Left lung (tissue), 10 donors: ENCODE data around the gene TMEM39A. TPM values are rescaled to one million over a fixed set of nuclear protein-coding genes. Genes with fewer than 3 reads are reported as not detected.

ENCODE experiments used
- ATAC-seq: fragments of 200-7000 bp; cut with Tn5 transposase; one replicate; pipeline ENCODE4 v1.9.1; 2020; ENCODE audit warnings: moderate library complexity
- DNase-seq, 4 donors: peaks; one replicate each; pipeline ENCODE4 v3.0.0-alpha.2; 2013 to 2020
- H3K27ac ChIP-seq, 2 donors: fragments of 200-600 bp; sonication (generic) in 1 of 2; one replicate each; pipeline versions ENCODE4 v1.5.0 to v1.8.0; 2020 to 2021
- H3K27me3 ChIP-seq, 2 donors: fragments of 200-600 bp; sonication (generic) in 1 of 2; one replicate each; pipeline versions ENCODE4 v1.5.0 to v1.8.0; 2020 to 2021
- H3K36me3 ChIP-seq, 2 donors: fragments of 200-600 bp; sonication (generic) in 1 of 2; one replicate each; pipeline versions ENCODE4 v1.5.0 to v1.8.0; 2020 to 2021
- H3K4me1 ChIP-seq, 2 donors: fragments of 200-600 bp; one replicate each; pipeline ENCODE4 v1.8.0; 2021
- H3K4me3 ChIP-seq, 2 donors: fragments of 200-600 bp; sonication (generic) in 1 of 2; one replicate each; pipeline versions ENCODE4 v1.5.0 to v1.8.0; 2020 to 2021; ENCODE audit warnings: mild to moderate bottlenecking in 1 of 2
- H3K9me3 ChIP-seq, 2 donors: fragments of 200-600 bp; sonication (generic) in 1 of 2; one replicate each; pipeline versions ENCODE4 v1.5.0 to v1.8.0; 2020 to 2021
- CTCF ChIP-seq, 2 donors: fragments of 200-600 bp; sonication (generic) in 1 of 2; IDR thresholded peaks; one replicate each; pipeline versions ENCODE4 v1.5.0 to v1.8.0; 2021; ENCODE audit warnings: antibody characterized with exemption in 2 of 2
- intact Hi-C, 2 donors: fragments of 100-400 bp; cut with DNase I; formaldehyde crosslinking; loops; one replicate each; pipeline versions ENCODE4 v1.11.2 to v1.14.2; 2022
- polyA plus RNA-seq, 6 donors: library from polyadenylated mRNA; unstranded; fragments of 120-200 nt; gene quantifications; one replicate each; pipeline ENCODE4 v1.2.1, GENCODE V29; 2013; ENCODE audit not compliant: insufficient read length in 6 of 6
- total RNA-seq, 2 donors: library from RNA; stranded (reverse); fragmentation: NEBNext Ultra II Directional; extraction: Animal tissue kit (Norgen Biotek cat#: 25700); gene quantifications; one replicate each; pipeline ENCODE4 v1.2.1, GENCODE V29; 2021
- donor health status: DM: no; HTN: yes; CAD: no.
- donor health status: DM: no; HTN: no; CAD: no.

The TMEM39A gene
- total and polyA plus RNA-seq, 8 donors, result 56.6 to 78.5 (median 66.3) TPM

- intact Hi-C loops, result no loop called here
- no peak for TF ChIP-seq CTCF (IDR thresholded peaks at IDR 0.05)
- no peak for DNase-seq
- H3K27me3 ChIP-seq, result no peaks in the 10 kb centered on the region
- H3K4me3 ChIP-seq, result no peak overlapping the region
- H3K4me1 ChIP-seq, result peaks cover 0 to 14% of the 10 kb centered on the region in 2 donors
- H3K9me3 ChIP-seq, result no peaks in the 10 kb centered on the region
- peaks cover 0 to 86% of the 10 kb centered on the region in 2 donors for H3K36me3 ChIP-seq
- H3K27ac ChIP-seq, result peak overlapping the region in 1 of 2 donors; percentile 53
- ATAC-seq, result no peak
These were observed 44.0 kb upstream of the TMEM39A start for GRCh38 chr3:119507404-119507803.

GRCh38 chr3:119506631-119507030 is 43.2 kb upstream of the TMEM39A start:
- peak overlapping the region in 1 of 2 donors; percentile 53 for H3K27ac ChIP-seq
- DNase-seq, result no peak
- ATAC-seq, result no peak
- no peaks in the 10 kb centered on the region for H3K9me3 ChIP-seq
- peaks cover 0 to 83% of the 10 kb centered on the region in 2 donors for H3K36me3 ChIP-seq
- H3K4me1 ChIP-seq, result peaks cover 0 to 16% of the 10 kb centered on the region in 2 donors
- H3K27me3 ChIP-seq, result no peaks in the 10 kb centered on the region
- TF ChIP-seq CTCF (IDR thresholded peaks at IDR 0.05), result no peak
- intact Hi-C loops, result no loop called here
- no peak overlapping the region for H3K4me3 ChIP-seq

GRCh38 chr3:119500901-119501300 is 37.5 kb upstream of the TMEM39A start:
- ATAC-seq (no peak), DNase-seq (no peak)
- H3K9me3 ChIP-seq, result no peaks in the 10 kb centered on the region
- H3K27ac ChIP-seq, result peak overlapping the region in 1 of 2 donors; percentile 34
- peaks cover 7 to 42% of the 10 kb centered on the region in 2 donors for H3K4me1 ChIP-seq
- peak overlapping the region in 1 of 2 donors; percentile 68 for H3K4me3 ChIP-seq
- no peak for TF ChIP-seq CTCF (IDR thresholded peaks at IDR 0.05)
- no peaks in the 10 kb centered on the region for H3K27me3 ChIP-seq
- intact Hi-C loops, result no loop called here
- H3K36me3 ChIP-seq, result peaks cover 0 to 35% of the 10 kb centered on the region in 2 donors

GRCh38 chr3:119500265-119500664 is 36.9 kb upstream of the TMEM39A start:
- Histone ChIP-seq H3K4me3 (peak overlapping the region in 1 of 2 donors; percentile 68), H3K27ac (peak overlapping the region in 1 of 2 donors; percentile 34), H3K36me3 (peaks cover 0 to 28% of the 10 kb centered on the region in 2 donors), H3K27me3 (no peaks in the 10 kb centered on the region), H3K9me3 (no peaks in the 10 kb centered on the region), H3K4me1 (peaks cover 7 to 42% of the 10 kb centered on the region in 2 donors)
- ATAC-seq (no peak), DNase-seq (no peak)
- intact Hi-C loops, result no loop called here
- no peak for TF ChIP-seq CTCF (IDR thresholded peaks at IDR 0.05)

- intact Hi-C loops, result no loop called here
- Histone ChIP-seq H3K27ac (peak within 1 kb of the TSS; percentile 94 to 95), H3K36me3 (peaks cover 0 to 11% of the 10 kb centered on the region in 2 donors), H3K9me3 (no peaks in the 10 kb centered on the region), H3K27me3 (no peaks in the 10 kb centered on the region), H3K4me3 (peak within 1 kb of the TSS; percentile 68 to 83), H3K4me1 (peaks cover 7 to 42% of the 10 kb centered on the region in 2 donors)
- ATAC-seq, result peak; percentile 99
- DNase-seq, result peak; percentile 97 to 98 (median 98)
- TF ChIP-seq CTCF (IDR thresholded peaks at IDR 0.05), result no peak
These were observed 35.0 kb upstream of the TMEM39A start, which contains the start of gene TIMMDC1 for GRCh38 chr3:119498186-119499011. Gene TIMMDC1 (plus strand): TSS chr3:119498547. CDS start chr3:119498734, 187 bp downstream.
